NCI-H1092 treated with DMSO at 0.1 percent for 48 hours (cell line): ENCODE data around the gene EPSTI1.
A peak's percentile ranks its signal among the peaks of the same experiment; 100 is the strongest.
"Not testable (repeated sequence)": the region's sequence is repeated elsewhere in the genome, so short reads cannot be mapped to it uniquely, and the experiment has no call there.

Source experiments
- DNase-seq: peaks from one replicate; lab custom pipeline; 2025; lab: John Stamatoyannopoulos, UW

EPSTI1 gene

DNA sequence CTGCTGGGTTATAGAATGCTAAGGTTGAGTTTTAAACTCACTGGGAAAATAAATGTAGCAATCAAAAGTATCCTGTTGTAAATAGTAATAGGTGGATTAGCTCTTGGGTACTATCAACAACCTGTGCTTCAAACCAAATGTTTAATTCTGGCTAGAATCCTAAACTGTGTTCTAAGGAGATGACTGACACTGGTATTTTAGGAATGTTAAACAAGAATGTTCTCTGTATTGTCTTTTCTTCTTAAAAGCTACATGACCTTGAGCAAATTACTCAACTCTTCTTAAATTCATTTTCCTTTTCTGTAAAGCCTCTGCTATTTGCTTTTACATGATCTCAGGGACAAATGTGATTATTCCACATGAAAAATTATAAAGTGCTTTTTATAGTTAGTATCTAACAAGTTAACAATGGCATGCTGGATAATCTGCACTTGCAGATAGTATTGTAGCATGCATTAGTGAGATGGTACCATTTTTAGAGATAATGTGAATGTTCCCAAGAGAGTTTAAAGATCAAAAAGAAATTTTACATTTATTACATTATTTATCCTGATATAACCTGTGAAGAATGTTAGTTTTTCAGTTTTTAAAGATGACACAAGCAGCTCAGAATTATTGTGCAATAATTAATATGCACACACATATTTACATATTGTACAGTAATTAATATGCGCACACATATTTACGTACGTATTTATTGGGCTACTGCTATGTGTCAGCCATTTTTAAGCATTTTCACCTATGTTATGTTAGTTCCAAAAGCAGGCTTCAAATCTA lies 13.6 kb upstream of the EPSTI1 start:
- DNase-seq: no peak

DNA sequence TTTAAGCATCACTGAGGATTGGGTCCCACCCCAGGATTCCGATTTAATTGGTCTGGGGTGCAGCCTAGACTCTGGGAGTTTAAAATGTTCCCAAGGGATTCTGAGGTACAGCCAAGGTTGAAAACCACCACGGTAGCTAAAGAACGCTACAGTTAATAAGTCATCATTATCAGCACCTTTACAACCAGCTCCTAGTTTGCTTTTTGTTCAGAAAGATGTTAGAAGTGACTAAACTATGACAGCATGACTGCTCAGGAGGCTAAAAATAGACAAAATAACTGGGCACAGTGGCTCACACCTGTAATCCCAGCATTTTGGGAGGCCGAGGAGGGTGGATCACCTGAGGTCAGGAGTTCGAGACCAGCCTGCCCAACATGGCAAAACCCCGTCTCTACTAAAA lies 11.7 kb upstream of the EPSTI1 start:
- no peak for DNase-seq

DNA sequence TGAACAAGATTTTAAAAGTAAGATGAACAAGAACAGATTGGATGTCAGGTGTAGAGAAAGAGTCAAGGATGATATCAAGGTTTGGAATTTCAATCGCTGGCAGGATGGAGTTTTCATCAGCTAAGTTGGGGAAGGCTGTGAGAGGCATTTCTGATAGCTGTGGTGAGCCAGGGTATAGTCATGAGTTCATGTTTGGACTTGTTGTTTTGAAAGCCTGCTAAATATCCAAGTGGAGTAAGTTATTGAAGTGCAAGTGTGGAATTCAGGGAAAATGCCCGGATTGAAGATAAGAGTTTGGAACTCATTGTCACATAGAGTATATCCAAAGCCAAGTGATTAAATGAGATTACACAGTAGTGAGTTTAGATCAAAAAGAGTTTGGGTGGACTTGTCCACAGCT lies 11.0 kb upstream of the EPSTI1 start:
- DNase-seq: no peak

DNA sequence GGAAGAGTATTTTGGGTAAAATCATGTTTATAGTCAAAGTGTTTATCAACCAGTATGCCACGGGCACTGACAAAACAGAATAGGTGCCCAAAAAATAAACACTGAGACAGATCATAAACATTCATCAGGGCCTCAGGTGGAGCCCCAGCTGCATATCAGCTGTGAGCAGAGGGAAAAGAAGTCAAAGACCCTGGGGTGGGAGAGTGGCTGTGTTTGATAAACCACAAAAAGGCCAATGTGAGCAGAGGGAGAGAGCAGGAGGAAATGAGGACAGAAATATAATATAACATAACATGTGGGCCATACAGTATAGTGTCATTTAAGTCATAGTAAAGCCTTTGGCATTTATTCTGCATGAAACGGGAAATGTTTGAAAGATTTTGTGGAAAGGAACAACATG lies 10.0 kb upstream of the EPSTI1 start:
- no peak for DNase-seq

DNA sequence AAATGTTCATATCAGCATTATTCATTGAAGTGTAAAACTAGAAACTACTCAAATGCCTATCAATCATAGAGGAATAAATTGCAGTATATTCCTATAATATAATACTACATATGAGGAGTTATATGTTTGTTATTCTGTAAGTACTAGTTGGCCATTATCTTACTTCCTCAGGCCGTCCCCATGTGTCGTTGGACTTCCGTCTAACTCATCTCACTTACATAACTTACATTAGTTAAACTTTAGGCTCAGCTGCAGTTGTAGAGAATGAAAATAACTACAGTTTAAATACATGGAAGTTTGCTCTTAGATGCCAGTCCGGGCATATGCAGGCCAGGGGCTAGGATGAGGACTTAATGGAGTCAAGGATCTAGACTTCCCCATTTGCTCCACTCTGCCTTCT lies 8.6 kb upstream of the EPSTI1 start:
- DNase-seq: no peak

DNA sequence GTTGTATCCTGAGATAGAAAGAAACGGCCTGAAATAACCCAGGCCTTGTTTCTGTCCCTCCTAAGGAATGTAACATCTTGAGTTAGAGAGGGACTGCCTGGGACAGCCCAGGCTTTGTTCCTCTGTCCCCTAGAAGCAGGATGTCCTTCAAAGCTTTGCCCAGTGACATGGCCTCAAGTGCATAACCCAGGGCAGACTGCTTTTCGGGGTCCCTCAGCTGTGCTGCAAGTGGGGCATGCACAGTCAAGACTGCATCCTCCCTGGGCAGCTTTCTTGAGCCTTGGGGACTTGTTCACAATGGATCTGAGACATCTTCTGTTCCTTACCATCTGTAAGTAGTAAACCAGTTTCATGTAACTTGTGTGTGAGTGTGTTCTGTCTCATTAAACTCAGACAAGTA lies 7.5 kb upstream of the EPSTI1 start:
- no peak for DNase-seq

DNA sequence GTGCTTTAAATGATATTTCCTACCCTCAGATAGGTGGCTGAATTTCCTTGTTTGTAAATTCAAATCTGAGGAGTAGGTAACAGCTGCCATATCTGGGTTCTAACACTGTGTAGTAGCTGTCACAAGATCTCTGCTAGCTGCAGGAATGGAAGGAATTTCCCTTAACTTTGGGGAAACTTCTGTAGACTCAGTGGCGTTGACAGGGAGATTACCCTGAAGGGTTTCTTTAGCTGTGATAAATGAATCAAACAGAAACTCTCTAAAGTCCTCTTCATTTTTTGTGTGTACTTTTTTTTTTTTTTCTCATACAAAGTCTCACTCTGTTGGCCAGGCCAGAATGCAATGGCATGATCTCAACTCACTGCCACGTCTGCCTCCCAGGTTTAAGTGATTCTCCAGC lies 5.3 kb upstream of the EPSTI1 start:
- DNase-seq: no peak

DNA sequence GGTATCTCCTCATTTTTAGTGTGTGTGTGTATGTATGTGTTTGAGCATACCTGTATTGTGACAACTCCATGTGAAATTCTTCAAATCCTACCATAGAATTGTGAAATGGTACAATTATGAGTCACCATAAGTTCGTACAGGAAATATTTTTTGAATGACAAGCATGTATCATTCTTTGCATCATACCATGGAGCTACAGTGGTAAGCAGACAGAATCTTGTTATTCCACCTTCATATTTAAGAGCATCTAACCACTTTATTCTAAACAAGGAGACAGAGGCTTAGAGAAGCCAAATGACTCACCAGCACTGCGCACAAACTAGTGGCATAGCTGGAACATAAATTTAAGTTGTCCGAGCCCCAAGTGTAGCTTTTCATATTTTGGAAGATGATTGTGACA lies 4.5 kb upstream of the EPSTI1 start:
- no peak for DNase-seq

DNA sequence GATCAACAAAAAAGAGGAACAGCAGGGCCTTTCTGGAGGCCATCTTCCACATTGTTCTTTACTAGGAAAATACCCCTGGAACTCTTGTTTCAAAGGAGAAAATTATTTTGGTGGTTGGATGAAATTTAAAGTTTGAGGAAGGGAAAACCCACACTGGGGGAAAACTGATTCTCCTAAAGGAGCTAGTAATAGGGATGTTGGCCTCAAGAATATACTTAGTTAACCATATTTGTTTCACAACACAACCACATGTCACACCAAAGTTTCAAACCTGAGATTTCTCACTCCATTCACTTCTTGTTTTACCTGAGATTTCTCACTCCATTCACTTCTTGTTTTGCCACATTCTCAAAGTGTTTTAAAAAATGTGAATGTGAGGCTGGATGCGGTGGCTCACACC lies 2.8 kb upstream of the EPSTI1 start:
- no peak for DNase-seq

DNA sequence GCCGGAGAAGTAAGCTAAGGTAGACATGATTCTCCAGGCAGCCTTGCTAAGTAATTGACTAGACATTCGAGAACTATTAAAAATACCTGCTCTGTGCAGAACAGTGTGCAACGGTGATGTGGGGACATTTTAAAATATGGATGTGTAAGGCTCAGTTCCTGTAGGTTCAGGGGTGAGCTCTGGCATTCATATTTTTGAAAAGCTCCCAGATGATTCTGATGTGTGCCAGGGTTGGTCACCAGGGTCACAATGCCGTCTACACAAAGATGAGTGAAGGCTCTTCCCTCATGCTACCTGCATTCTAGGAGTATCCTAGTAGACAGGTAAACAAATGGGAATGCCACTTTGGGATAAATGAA lies 702 bp upstream of the EPSTI1 start:
- no peak for DNase-seq

DNA sequence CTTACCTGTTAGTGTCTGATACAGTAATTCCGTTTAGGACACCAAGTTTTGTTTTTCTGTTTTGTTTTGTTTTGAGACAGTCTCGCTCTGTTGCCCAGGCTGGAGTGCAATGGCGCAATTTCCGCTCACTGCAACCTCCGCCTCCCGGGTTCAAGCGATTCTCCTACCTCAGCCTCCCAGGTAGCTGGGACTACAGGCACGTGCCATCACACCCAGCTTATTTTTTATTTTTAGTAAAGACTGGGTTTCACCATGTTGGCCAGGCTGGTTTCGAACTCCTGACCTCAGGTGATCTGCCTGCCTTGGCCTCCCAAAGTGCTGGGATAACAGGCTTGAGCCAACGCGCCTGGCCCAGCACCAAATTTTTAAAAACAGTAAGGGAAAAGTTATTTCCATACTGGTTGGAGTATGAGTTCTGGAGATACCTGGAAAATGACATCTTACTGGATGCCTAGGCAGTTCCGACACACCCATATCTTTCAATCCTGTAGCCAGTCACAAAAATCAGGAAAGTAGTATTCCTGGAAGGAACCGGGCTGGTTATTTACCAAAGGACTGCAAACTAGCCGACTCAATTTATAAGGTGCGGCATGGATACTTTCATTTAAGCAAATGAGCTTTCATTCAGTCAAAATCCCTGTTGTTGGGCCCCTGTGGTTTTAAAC lies 676 bp downstream of the EPSTI1 start:
- not testable (repeated sequence) for DNase-seq

DNA sequence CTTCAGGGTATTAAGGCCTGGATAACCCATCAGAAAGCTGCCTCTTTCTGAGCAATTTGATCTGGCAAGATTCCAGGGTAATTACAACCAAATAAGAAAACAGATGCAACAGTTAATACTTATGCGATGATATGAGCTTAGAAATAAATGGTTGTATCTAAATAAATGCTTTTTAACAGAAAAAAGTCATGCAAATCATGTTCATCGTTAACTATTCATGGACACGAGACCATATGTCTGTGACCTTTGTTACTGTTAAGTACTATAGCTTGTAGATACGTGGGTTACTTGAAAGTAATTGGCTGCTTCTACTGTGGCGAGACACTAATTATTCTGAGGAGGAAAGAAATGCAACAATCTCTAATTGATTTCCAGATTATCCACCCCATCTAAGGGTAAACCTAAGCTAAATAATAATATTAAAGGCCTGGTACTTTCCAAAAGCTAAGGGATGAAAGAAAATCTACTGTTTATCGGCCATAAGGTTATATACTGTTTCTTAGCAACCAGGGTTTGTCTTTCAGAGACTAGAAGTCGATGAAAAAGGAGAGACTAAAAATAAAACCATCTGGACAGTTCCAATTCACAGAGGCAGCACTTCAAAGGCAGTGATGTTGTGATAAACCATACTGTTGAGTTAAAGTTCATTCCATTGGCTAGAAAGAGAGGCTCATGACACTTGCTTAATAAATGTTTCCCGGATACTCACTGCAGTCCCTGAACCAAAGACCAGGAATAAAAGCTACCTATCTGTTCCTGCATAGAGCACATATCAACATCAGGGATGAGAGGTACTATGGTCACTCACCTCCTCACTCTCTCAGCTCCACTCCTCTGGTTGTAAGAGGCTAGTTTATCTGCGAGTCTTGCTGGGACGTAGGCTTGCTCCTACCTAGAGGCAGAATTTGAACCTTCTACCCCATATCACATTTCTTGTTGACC lies 1.5 kb downstream of the EPSTI1 start:
- peak; percentile 73 for DNase-seq

DNA sequence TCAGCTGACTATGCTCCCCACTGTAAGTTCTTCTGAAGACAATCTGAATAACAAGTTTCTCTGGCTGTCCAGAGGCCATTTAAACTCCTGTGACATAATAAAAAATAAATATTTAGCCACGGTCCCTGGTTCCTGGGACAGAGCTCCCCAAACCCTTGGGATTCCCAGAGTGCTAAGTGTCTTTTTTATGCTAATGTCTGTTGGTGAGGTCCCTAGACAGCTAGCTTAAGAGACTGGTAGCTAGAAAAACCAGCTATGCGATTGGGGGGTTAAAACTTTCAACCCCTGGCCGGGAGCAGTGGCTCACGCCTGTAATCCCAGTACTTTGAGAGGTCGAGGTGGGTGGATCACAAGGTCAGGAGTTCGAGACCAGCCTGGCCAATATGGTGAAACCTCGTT lies 5.9 kb downstream of the EPSTI1 start:
- no peak for DNase-seq

DNA sequence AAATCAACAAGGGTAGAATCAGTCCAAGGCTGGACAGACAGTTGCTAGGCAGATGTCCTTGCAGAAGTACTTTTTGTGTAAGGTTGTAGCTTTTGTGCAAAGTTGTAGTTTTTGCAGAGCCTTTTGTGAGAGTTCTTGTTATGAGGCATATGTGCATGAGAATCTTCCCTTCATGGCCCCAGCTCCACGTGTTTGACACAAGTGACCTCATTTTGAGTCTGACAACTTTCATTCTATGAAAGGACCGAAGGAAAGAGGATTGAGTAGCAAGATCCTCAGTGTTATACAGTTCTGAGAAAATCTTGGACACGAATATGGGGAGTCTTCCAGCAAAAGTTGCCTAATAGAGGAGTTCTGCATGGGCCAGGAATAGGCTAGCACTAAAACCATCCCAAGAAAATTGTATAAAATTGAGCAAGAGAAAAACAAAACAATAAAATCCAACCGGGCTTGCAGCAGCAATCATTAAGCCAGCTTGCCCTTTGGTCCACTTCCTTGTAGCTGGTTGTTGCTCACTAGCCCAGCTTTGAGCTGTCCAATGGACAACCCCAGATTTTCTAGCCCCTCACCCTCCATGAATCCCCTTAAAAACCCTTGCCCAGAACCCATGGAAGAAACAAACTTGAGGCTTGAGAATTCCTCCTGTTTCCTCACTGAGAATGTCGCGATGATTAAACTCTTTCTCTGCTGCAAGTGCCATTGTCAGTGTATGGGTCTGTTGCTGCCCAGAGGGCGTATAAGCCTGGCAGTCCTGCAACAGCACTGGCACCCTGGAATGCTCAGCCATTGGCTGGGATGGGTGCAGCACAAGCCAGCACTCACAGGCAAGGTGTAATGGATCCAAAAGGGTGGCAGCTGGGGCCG lies 6.5 kb downstream of the EPSTI1 start:
- no peak for DNase-seq

DNA sequence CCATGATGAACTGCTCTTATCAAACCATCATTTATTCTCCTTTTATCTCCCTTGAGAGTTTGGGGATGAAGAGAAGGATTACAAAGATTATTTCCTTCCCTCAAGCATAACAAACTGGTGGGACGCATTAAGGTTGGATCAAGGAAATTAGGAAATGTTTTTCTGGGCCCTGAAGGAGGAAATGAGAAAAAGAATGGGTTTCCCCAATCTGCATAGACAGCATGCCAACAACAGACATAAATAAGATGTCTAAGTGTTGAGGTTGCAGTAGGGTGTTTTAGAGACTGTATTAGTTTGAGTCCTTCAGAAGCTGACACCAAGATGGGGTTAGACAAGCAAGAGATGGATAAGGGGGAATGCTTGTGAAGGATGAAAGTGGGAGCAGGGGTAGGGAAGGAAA lies 7.3 kb downstream of the EPSTI1 start:
- no peak for DNase-seq

DNA sequence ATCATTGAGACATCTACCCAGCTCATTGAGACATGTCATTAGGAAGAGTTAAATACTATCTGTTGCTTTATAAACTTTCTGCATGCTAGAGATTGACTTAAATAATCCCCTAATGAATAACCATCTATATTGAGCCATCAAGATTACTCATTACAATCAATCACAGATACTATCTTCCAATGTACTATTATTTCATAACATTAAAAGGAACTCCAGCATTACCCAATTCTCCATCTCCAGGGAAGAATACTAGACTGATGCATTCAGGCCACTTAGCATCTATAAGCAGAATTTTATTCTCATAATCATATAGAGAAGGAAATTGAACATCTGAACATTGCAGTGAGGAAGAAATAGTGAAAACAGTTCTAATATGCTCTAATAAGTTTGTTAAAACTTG lies 8.0 kb downstream of the EPSTI1 start:
- no peak for DNase-seq

DNA sequence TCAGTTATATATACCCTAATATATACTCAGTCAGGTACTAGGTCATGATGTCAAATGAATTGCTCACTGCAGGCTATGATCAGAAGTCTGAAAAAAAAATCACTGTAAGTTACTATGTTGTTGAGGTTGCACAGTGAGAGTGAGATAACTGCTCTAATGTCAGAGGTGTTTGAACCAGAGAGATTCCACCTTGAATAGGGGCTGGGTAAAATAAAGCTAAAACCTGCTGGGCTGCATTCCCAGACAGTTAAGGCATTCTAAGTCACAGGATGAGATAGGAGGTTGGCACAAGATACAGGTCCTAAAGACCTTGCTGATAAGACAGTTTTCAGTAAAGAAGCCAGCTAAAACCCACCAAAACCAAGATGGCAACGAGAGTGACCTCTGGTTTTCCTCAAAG lies 10.2 kb downstream of the EPSTI1 start:
- DNase-seq: no peak

DNA sequence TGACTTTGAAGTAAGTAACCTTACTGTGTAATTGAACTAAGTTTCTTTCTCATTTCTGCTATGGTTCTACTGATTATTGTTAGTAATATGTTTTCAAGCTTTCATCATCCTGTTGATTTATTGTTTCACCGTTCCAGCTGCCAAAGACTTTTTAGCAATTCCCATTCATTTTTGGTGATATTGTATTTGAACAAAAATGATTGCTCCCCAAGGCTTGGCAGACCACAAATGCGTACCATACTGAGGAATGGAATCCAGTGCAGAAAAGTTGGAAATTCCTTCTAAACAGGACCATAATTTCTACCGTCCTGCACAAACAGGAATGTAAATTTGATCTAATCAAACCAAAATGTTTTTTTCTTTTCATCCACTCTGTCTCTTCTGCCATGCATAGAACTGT lies 10.7 kb downstream of the EPSTI1 start:
- no peak for DNase-seq

DNA sequence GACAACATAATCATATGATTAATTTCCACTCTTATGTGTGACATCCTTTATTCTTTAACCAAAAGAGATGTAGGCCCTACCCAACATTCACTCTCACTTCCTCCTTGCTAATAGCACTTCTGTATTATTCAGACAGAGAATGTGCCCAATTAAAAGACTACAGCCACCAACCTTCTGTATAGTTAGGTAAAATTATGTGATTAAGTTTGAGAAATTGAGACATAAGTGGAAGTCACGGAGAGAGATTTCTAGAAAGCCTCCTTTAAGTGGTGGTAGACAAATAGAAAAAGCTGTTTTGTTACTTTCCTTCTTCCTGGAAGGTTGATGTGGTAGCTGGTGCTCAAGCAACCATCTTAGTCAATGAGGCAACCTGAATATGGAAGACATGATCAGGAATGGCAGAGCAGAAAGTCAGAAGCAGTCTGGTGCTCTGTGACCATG lies 14.8 kb downstream of the EPSTI1 start:
- no peak for DNase-seq

DNA sequence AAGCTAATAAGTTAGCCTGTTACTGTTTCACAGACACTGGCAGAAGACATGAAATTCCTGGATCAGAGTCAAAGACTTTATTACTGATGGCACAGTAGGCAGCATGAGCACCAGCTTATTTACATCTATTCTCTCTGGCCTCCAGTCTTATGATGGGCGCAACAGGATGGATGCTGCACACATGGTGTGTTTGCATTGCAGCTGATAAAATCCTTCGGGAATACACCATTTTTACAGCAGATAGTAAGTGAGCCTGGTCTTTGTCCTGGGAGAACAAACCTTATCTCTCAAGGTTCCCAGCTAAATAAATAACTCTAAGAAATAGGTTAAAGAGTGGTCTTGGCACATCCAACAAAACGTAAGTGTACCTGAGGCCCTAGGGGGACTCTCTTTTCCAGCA lies 16.0 kb downstream of the EPSTI1 start:
- DNase-seq: no peak

DNA sequence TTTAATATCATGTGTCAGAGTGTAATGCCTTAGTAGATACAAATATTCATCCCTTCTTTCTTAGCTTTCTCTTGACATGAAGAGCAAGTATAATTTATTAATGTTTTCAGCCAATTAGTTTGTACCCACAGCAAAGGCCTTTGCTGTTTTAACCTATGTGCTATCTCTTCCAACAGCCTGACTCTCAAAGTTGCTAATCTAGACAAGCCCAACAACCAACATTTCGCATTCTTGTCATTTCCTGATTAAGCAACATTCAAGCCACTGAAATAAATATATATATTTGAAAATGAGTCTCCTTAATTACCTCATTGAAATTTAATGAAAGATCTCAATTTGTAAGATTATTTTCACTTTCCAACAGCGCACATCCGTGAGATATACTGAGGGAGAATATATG lies 18.5 kb downstream of the EPSTI1 start:
- DNase-seq: no peak
